ENCODE data around the gene LYSMD2.

Gene LYSMD2

DNA sequence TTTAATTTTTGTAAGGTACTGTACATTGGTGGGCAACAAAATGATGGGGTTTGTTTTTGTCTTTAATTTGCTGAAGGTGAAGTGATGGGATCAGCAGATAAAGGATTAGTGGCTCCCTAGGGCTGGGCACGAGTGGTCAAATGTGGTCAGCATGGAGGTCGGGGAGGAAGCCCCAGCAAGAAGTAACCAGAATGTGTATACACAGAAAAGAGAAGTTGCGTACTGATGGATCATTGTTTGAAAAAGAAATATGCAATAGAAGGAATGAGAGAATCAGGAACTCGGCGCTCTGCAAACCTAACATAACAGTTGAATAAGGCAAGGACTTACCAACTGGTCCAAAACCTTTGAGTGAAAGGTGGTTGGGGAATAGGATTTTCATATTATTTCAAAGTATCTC is 15.4 kb upstream of the LYSMD2 start:
- no peak overlapping the region for H3K27ac ChIP-seq
- TF ChIP-seq, protein P1, sequence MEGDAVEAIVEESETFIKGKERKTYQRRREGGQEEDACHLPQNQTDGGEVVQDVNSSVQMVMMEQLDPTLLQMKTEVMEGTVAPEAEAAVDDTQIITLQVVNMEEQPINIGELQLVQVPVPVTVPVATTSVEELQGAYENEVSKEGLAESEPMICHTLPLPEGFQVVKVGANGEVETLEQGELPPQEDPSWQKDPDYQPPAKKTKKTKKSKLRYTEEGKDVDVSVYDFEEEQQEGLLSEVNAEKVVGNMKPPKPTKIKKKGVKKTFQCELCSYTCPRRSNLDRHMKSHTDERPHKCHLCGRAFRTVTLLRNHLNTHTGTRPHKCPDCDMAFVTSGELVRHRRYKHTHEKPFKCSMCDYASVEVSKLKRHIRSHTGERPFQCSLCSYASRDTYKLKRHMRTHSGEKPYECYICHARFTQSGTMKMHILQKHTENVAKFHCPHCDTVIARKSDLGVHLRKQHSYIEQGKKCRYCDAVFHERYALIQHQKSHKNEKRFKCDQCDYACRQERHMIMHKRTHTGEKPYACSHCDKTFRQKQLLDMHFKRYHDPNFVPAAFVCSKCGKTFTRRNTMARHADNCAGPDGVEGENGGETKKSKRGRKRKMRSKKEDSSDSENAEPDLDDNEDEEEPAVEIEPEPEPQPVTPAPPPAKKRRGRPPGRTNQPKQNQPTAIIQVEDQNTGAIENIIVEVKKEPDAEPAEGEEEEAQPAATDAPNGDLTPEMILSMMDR (IDR thresholded peaks at IDR 0.05), result no peak
- TF ChIP-seq ZFX (IDR thresholded peaks at IDR 0.05; ENCODE audit: borderline replicate concordance), result no peak

DNA sequence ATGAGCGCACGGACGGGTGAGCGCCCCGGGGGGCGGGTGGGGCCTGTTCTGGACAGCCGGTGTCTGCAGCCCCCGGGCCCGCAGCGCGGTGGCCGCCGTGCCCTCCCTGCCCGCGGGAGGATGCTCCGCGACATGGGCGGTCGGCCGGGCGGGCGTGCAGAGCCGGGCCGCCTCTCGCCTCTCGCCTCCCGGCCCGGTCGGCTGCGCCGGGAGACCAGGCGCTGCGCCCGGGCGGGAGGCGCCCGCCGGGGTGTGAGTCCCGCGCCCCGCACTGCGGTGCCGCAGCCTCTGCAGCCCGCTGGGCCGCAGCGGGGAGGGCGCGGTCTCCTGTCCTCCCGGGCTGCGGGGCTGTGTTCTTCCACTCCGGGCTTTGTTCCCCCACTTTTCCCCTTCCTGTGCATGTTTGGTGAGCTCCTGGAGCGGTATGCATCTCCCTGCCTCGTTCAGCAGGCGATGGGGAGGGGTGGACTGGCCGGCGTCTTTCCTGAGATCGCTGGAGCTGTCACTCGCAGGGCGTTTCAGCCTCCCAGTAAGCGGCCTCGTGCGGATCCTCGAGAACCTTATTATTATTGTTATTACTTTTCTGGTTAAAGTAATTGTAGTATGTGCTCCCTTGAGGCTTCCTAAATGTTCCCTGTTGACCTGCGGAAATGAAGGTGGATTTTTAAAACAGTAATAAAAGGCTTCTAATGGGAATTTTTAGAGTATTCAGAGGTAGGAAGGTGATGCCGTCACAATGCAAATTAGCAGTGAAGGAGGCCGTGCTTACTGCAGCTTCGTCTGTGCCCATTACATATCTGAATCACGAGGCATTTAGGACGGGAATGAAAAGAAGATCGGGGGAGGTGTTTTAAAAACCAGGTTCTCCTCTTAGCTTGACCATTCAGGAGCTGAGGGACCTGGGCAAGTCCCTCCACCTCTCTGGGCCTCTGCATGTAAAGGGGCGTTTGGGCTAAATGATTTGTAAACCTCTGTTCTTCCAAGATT is 14.5 kb upstream of the LYSMD2 start:
- TF ChIP-seq, protein P1 (IDR thresholded peaks at IDR 0.05), result no peak
- no peak for TF ChIP-seq ZFX (IDR thresholded peaks at IDR 0.05; ENCODE audit: borderline replicate concordance)
- peak overlapping the region; percentile 38 for H3K27ac ChIP-seq

DNA sequence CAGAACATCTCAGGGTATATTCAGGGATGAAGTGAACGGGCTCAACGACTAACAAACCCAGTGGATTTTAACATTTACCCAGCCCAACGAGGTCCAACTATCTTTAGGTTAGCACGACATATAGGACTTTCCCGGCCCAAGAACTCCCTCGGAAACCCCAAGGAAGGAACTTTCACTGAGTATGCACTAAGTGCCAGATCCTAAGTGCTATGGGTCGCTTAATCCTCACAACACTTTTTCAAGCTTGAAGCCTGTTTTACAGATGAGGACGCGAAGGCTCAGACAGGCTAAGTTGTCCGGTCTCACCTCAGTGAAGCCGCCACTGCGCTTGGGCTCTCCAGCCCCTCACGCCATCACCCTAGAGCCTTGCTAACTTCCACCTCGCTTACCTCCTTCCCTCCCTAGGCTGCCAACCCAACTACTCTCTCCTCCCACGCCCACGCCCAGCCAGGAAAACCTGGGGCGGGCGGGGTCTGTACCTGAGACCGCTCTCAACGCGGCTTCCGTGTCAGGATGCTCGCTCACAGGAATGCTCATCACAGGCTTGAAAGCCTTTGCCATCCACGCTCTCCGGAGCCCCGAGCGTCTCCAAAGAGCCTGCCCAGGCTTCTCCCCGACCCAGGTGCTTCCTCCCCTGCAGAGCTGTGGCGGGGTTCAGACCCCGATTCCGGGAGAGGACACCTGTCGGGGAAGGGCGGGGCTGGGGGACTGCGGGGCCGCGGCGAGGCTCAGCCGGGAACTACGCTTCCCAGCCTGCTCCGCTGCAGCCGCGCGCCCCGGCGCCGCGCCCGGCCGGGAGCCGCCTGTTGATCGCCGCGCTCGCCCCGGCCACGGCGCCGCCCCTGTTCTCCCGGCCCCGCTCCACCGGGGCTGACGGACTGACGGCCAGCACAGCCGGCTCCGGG is 13.6 kb upstream of the LYSMD2 start, which contains the start of gene TMOD2:
Gene TMOD2 (plus strand): TSS at position 806 of the 905 bp plus-strand sequence. CDS start 14,845 bp downstream, outside the sequence.
- TF ChIP-seq, protein P1 (IDR thresholded peaks at IDR 0.05), result no peak
- peak within 1 kb of the TSS; percentile 38 for H3K27ac ChIP-seq

DNA sequence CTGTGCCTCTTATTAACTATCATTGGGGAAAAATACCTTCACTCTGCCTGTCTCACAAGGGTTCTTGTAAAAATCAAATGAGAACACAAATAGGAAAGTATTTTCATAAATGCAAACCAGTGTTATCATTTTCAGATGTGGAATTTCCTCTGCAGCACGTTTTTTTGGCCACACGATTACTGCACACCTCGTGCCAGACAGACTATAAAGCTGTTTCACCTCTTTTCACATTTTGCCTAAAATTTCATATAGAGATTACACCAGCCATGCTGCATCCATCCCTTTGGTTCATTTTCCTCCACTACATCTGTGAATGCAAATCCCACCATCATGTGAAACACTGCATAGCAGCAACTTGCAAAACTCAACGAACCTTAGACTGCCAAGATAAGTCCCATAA is 12.7 kb upstream of the LYSMD2 start:
- no peak overlapping the region for H3K27ac ChIP-seq
- no peak for TF ChIP-seq ZFX (IDR thresholded peaks at IDR 0.05; ENCODE audit: borderline replicate concordance)
- TF ChIP-seq, protein P1 (IDR thresholded peaks at IDR 0.05), result no peak

DNA sequence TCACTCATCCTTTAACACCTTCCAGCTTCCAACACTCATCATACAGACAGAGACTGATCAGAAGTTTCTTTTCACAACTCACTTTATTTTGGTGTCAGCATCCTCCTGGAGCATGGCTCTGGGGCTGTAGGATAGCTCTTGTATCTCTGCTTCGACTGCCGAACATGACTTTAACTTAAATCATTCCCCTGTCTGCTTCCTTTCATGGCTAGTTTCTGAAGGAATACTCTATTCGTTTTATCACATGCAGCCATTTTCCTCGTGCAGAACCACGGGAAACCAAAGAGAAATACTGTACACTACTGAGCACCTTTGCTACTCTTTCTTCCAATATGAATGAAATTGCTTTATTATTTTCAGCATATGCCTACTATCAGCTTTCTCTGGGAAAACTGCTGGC is 11.9 kb upstream of the LYSMD2 start:
- H3K27ac ChIP-seq, result no peak overlapping the region
- no peak for TF ChIP-seq ZFX (IDR thresholded peaks at IDR 0.05; ENCODE audit: borderline replicate concordance)
- TF ChIP-seq, protein P1 (IDR thresholded peaks at IDR 0.05), result no peak

DNA sequence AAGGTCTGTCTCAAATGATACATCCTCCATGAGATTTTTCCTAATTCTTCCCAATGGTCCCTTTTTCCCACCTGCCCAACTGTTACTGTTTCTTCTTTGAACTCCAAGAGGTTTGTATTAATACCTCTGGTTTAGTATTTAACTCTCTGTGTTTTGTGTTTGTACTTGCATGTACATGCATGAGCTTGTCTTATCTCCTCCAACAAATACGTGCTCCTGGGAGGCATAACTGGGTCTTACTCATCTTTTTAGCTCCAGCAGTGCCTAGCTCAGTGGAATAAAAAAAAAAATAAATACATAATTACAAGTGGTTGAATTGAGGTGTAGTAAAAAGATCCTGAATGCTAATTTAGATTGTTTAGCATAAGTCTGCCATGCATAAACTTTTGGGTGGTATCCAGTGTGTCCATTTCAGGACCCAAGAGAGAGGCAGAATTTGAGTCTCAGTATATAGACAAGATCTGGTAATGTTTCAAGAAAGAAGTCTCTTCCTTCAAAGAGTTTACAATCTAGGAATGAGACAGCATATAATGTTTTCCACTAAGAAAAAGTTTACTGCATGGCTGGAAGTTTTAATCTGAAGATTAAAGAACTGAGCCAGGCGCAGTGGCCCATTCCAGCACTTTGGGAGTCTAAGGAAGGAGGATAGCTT is 1.7 kb upstream of the LYSMD2 start:
- no peak overlapping the region for H3K27ac ChIP-seq
- TF ChIP-seq, protein P1 (IDR thresholded peaks at IDR 0.05), result no peak
- no peak for TF ChIP-seq ZFX (IDR thresholded peaks at IDR 0.05; ENCODE audit: borderline replicate concordance)
